GM18519 (cell line): ENCODE data around the gene BIN1.

Experiments
- ATAC-seq: cut with Tn5 transposase; IDR thresholded peaks from one replicate; pipeline ENCODE4 v1.9.1; 2021; ENCODE audit warnings: mild to moderate bottlenecking, moderate library complexity; ENCODE audit not compliant: unreplicated experiment, low FRiP score

Gene BIN1

DNA sequence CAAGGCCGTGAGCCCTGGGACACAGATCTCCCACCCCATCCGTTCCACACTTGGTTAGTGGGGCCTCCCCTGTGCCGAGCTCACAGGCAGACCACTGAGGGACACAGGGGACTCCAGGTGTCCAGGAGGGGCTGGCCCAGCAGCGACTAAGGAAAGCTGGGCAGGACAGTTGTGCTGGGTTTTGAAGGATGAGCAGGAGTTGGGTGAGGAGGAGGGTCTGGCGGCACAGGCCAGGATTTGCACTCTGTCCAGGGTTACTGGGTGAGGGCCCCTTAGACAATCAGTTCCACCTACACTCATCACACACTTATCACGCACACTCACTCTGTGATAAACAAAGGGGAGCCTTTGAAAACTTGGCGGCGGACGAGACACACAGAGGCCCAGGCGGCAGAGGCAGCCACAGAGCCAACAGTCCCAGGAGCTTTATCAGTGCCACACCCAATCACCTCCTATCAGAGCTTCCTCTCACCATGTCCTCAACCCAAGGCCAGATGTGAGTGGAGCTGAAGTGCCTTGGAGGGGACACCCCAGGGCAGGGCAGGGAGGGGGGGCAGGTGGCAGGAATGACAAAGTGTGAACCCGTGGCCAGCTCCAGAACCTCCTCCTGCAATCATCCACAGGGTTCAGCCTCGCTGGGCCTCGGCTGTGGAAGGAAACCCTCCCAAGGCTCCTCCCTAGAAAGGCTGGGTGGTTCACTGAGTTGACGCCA lies 26.6 kb downstream of the BIN1 start:
- no peak for ATAC-seq

DNA sequence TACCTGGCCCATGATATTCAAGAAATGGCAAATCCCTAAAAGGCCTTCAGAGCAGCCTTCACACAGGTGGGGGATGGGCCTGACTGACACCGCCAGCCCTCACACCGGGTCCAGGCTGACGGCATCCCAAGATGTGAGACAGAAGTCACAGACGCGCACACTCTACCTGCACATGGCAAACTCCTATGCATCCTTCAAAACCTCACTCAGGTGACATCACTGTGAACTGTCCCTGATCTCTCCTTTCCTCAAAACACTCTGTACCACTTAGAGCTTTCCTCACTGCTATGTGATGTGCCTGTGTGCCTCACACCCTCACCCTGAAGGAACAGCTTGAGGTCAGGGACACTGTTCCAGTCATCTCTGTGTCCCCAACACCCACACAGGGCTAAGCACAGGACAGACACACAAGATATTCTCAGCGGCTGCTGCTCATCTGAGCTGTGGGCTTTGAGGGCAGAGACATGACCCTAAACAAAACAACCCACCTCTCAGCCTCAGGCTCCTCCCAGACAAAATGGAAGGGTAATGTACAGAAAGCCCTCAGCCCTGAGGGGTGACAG lies 27.5 kb downstream of the BIN1 start:
- no peak for ATAC-seq

DNA sequence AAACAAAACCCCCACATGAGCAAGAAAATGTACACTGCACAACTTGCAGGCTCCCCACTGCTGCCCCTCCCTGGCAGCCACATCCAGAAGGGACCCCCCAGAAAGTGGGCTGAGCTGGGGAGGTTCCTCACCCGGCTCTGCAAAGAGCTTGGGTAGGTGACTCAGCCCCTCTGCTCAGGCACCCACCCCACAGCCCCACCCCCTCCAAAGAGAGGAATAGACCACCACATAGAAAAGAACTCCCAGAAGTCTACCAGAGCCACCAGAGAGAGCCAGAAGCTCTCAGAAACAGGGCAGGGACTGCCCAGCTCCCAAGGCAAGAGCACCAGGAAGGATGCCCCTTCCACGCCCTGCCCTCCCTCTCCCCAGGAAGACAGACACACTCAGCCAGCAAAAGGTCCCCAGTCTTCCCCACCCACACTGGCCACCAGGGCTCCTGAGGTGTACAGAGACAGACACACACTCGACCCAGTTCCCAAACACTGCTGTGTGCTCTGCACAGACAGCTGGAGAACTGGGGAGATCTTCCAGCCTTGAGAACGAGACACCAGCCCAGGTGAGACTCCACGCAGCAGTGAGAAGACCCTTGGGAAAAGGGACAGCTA lies 28.2 kb downstream of the BIN1 start:
- no peak for ATAC-seq

DNA sequence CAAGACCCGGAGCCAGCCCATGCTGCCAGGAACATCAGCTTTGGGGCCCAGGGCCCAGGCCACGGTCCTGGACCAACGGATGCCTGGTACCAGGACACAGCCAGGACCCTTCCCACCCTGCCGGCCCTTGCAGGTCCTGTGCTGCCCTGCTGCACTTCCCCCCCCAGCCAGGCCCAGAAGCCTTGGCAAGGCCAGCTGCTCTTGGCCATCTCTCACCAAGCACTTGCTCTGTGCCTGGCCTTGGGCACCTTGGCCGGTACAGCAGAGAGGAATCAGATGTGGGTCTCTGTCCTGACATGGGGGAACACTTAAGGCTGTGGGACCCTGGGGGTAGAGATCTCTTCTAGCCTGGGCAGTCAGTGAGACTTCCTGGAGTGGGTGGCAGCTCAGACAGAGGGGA lies 28.9 kb downstream of the BIN1 start:
- ATAC-seq, result no peak

DNA sequence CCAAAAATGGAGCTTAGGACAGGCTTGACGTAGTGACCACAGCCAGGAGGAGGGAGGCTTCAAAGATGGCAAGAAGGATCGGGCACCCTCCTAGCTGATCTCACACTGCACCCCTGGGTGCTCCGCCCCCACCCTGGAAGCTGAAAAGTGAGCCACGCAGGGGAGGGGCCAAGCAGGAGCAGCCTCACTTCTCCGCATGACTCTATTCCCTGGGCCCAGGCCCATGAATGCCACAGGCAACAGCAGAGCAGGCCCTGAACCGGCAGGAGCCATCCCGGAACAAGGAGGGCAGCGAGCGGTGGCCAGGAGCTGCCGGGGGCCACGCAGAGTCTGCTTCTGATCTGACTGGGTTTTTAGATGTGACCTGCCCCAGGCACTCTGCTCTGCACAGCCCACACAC lies 30.0 kb downstream of the BIN1 start:
- no peak for ATAC-seq

DNA sequence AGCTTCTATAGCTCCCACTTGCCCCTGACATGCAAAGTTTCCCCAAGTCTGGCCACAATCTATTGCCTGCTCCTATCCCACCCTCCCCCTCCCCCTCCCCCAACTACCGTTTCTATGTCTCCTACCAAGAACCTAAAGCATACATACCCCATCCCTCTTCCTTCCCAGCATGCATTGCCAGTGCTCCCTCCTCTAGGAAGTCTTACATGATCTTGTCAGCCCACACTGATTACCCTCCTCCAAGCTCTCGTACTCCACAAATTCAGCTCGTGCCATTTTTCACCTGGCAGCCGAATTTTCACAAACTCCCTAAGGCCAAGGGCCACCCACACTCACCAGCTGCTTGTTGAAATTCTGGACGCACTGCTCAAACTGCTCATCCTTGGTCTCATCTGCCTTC lies 30.7 kb downstream of the BIN1 start:
- ATAC-seq, result no peak

DNA sequence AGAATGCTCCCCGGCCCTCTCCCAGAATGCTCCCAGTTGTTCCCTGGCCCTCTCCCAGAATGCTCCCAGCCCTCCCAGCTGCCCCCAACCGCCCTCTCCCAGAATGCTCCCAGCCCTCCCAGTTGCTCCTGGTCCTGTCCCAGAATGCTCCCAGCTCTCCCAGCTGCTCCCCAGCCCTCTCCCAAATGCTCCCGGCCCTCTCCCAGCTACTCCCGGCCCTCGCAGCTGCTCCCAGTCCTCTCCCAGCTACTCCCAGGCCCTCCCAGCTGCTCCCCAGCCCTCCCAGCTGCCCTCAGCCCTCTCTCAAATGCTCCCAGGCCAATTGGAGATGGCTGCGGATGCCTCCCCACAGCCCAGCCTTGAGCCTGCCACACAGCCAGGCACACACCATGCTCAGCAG lies 31.1 kb downstream of the BIN1 start:
- no peak for ATAC-seq

DNA sequence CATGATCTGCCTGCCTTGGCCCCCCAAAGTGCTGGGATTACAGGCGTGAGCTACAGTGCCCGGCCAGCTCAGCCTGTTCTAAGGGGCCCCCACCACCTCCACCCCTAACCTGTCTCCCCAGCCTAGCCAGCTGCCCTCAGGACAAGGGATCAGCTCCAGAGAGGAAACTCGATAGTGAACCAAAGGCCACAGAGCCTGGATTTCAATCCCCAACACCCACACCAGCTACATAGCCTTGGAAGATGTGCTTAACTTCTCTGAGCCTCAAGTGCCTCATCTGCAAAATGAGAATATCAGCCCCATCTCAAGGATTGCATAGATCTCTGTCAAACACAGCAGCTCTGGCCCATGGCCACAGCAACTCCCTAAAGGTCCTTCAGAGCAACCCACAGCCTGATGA lies 32.0 kb downstream of the BIN1 start:
- ATAC-seq, result no peak

DNA sequence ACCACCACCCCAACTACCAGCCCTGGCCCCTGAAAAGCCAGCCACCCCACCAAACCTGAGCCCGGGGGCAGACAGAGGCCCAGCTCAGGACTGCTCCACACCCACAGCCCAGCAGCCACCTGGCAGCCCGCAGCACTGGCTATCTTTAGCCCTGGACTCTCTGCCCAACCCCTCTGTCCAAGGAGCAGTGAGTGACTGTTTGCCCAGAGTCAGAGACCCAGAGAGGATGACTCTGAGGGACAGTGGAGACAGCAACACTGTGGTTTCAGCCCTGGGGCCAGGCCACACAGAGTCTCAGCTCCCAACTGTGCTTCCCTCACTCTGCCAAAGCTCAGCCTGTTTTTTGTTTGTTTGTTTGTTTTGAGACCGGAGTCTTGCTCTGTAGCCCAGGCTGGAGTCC lies 32.6 kb downstream of the BIN1 start:
- ATAC-seq, result no peak

DNA sequence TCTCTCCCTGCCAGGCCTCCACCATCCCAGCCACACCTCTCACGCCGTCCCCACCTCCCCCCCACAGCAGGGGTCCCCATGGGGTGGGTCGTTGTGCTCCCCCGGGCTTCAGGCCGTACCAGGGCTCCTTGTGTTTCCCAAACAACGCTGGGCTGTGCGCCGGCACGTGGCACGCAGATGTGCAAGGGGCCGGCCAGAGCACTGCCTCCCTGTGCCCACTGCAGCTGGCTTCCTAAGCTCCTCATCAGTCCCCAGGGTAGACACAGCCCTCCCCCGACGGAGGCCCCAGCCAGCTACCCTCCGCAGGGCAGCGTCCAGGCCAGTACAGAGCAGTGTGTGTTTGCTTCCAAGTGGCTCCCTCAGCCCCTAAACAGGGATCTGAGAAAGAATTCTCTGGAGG lies 34.0 kb downstream of the BIN1 start:
- ATAC-seq, result no peak

DNA sequence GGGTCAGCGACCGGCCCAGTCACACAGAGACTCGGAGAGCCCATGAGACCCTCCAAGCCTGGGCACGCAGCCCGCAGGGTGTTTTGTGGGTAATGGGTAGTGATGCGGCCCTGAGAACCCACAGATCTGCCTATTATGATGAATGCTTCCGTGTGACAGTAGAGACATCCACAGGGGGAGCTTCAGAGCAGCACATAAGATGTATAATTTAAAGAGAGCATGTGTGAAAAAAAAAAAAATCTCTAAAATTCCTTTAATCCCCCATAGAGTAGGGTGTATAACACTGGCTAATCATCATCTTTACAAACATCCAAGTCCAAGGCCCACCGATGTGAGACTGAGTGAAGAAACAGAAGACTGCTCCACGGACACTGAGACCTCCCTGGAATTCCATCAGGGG lies 34.6 kb downstream of the BIN1 start:
- ATAC-seq, result no peak

DNA sequence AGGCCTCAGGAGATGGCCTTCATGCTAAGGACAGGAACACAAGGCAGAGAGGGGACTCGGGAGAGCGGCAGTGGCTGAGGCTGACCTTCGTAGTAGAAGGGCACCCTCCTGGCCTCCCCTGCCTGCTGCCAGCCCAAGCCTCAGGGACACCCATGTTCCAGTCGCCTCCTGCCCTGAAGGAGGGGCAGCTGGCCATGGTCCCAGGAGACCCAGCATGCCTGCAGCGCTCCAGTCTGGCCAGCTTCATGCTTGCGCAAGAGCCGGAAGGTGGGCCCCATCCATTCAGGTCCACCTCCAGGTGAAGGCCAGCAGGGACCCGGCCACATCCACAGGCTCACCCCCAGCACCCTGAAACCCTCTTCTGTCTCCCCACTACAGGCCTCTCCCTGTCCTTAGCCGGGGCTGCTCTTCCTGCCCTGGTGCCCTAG lies 35.0 kb downstream of the BIN1 start:
- ATAC-seq, result no peak

DNA sequence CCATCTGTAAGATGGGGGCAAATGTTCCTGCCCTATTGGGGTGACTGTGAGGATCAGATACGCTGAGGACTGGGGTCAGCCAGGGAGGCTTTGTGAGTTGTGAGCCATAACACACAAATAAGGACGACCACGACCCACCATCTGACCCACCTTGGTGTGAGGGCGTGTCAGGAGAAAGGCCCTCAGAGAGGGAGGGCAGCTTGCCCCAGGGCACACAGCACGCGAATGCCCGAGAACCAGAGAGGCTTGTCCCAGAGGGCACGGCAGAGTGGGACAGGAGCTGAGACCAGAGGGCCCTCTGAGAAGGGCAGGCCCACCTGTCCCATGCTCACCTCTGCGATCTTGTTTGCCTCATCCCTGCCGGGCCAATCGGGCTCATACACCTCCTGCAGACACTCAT lies 36.7 kb downstream of the BIN1 start:
- ATAC-seq, result no peak

DNA sequence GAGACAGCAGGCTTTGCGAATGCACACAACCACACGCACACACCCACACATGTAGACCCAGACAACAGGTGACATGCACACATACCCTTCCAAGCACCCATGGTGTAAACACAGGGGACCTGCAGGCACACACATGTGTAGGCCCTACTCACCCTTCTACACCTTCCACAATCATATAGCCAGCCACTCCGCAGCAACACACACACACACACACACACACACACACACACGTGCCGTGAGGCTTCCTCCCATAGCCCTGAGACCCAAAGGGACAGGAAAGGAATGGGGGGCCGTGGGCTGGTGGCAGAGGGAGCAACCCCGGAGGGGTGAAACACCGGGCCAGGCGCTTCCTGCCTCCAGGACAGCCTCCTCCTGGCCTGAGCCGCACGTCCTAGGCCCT lies 37.4 kb downstream of the BIN1 start:
- no peak for ATAC-seq

DNA sequence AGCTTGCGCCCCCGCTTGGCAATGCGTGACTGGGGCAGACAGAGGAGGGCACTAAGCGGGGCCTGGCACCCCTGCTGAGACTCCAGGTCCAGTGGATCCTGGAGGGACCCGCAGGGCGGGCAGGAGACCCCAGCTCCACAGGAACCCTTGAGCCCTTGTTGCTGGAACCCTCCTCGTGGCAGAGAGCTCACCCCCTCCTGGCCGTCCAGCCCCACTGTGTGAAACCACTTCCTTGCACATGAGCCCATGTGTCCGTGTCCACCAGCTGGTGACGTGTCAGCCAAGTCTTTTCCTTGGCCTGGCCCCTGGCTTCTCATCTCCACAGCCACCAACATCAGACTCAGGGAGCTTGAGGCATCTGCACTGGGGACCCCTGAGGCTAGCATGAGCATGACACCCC lies 38.0 kb downstream of the BIN1 start:
- no peak for ATAC-seq

DNA sequence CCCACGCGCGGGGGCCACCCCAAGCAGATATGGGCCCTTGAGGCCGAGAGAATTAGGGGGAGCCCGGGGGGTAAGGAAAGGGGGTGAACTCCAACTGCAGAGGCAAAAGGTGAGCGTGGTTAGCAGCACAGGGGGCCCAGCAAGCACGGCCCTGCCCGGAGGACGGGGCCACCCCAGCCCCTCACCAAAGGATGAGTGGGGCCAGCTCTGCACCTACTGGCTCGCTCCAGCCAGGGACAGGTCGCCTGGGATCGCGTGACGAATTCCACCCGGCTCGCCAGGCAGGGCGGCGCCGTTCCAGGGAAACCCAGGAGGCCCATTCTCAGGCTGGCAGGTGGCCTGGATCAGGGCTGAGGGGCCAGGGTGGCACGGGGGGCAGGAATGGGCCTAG lies 38.6 kb downstream of the BIN1 start:
- ATAC-seq, result no peak

DNA sequence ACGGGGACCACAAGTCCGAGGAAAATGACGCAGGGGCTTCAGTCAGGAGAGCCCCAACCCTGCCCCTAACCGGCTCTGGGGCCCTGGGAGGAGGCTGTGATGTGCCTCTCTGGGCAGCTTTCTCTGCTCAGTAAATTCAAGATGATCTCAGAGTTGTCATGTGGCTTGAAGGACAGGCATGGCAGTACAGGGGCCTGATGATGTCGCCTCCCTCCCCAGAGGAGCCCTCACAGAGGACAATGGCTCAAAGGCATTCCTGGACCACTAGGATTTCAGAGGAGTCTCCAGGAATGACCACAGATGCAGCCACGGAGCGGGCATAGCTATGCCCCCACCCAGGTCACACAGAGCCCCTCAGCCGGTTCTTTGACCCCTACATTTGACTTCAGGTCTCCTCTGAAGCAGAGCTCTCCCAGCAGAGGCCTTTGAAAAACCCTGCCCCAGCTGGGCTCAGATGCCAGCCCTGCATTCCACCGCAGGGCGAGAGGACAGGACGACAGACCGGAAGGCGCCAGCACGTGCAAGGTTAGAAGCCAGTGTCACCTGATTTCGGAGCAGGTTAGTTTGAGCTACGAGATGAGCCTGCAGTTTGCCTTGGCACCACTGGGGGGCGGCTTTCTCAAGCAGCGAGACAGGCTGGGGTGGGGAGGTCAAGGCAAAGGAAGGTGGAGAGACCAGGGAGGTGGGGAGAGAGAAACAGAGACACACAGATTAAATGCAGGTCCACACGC lies 39.2 kb downstream of the BIN1 start:
- no peak for ATAC-seq

DNA sequence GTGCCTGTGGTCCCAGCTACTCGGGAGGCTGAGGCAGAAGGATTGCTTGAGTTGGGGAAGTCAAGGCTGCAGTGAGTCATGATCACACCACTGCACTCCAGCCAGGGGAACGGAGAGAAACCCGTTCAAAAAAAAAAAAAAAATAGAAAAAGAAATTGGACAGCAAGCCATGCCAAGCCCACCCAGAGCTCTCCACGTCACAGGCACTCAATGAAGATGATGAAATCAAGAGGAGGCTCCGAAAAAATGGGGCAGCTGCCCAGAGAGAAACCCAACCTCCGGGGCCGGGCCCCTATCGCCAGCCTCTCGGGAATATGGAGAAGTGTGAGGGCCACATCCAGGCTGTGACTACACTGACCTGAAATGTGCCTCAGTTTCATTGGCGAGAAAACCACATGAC lies 40.0 kb downstream of the BIN1 start:
- no peak for ATAC-seq

DNA sequence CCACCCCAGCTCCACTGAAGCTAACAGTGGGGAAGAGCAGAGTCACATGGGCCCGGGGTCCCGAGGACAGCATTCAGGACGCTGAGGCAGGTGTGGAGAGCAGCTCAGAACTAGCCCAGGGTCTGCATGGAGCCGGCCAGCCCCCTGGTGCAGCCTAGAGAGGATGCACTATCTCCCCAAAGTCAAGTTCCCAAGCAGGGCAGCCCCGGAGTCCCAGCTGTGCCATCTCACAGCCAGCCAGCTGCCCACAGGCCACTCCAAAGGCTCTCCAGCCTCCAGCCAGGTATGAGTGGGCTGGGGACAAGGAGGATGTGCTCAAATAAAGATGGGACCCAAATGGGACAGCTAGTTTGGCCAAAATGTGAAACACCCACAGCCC lies 41.0 kb downstream of the BIN1 start:
- no peak for ATAC-seq

DNA sequence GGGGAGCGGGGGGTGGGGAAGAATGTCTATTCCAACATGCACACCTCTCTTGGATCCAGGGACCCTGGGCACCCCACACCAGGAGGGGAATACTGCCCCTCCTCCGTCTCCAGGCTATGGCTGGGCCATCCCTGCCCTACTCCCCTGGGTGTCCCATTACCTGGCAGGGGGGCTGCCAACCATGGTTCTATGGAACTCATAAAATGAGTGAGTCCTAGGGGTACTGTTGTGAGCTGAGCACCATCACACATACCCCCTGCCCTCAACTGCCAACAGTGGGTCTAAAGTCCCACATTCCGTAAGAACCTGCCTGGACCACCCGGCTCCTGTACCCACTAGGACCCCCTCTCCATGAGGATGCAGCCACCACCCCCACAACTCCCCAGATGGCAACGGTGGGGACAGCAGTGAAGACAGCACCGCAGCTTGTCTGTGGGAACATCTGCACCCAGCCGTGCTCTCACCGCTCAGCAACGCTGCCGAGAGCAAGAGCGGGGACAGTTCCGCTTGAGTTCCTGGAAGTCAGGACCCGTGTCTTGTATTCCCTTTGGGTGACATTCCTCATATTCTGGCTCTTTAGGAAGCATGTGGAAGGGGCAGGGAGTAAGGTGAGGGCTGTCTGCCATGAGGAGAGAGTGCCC lies 41.5 kb downstream of the BIN1 start:
- no peak for ATAC-seq

DNA sequence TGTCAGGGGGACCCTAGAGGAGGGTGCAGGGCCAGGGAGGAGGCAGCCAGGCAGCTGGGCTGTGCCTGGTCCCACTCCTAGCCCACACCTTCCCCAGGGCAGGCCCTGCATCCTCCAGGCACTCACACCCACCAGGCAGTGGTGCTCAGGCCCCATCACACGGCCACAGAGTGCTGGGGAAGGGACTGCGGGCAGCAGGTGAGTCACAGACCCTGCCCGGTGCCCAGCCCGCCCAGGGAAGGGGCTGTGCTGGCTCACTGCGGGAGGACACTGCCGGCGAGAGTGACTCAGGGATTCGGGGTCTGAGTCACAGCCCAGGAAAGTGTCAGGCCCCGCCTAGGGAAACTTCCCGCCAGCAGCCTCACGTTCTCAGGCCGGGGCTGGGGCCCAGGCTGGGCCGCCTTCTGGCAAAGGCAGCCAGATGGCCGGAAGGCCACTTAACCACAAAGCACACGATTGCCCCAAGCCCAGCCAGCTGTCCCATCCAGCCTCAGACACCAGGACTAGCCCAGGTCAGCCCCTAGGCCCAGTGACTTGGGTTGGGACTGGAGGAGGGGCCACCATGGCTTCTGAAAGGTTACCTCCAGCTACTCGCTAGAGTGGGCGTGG lies 42.2 kb downstream of the BIN1 start:
- peak; percentile 82 for ATAC-seq
